Ramos (cell line): ENCODE data around the gene PEX16.

ENCODE experiments used
- in situ Hi-C: fragments of 300-500 bp; cut with MboI; formaldehyde crosslinking; loops from one replicate; pipeline ENCODE4 v1.14.3; 2022; ENCODE audit warnings: low sequenced_read_pairs; ENCODE audit not compliant: unreplicated experiment

The PEX16 gene

DNA sequence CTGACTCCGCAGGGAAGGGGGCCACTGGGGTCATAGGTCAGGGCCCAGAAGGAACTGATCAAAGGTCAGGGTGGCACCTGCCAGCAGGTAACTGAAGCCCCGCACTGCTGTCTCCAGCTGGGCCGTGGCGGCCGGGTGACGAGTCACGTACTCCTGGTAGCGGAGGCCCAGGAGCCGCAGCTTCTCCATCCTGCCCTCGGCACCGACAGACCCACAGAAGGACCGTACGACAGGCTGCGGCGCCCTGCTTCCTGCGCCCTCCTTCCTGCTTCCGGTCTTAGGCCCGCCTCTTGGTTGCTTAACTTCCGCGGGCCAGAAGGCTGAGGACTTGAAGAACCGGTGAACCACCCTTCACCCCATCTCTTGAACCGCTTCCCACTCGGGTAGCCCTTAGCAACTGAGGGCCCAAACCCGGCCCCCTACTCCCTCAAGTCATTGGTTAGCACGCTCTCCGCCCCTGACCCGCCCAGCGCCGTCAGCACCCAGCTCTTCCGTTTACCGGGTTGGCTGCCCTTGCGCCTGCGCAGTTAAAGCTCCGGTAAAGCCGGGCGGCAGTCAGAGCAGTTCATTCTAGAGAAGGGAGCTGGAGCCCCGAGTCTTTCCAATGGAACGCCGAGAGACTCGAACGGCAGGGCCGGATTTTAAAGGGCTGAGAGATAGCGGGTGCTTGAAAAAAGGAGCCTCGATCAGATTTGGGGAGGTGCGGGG, at the start of gene PEX16:
PEX16 (minus strand) TSS at position 255 of the 708 bp plus-strand sequence; CDS start at position 189, 66 bp downstream.
- in situ Hi-C loops: no loop called here

DNA sequence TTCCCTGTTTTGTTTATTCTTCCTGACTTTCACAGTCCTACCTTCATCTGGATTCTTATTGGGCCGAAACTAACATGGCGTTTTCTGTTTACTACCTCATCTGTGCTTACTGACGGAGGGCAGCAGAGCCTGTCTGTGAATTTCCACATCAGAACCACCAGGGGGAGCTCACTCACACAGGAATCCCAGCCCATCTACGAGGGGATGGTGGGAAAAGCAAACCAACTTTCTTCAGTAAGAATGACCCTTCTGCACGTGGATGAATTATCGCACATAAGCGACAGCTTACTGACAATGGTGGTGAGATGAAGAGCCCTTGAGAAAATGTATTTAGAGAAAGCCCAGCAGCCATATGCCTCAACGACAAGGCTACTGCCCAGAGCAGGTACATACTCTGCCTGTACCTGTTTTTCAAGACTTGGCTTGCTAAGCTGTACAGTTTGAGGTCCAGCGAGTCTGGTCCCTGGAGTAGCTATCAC, 47.3 kb upstream of the PEX16 start:
- in situ Hi-C loops: no loop called here

DNA sequence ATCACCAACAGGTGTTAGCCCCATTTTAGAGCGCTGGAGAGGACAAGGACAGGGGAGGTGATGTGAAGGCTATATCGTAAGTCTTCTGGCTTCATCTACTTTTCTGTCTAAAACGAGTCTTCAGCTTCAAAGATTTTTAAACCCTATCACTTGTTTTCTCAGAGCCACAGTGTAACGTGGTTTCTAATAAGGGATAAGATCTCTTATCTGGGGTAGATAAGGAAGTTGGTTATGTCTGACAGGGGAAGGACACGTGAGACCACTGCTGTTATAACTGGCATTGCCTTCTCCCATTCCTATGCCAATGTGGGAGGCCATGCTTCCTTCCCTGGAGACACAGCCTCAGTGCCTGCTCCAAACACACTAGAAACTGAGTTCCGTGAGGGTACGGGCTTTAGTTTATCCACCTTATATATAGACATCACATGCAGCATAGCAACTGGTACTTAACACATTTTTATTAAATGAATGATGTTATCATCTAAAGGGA, 44.1 kb upstream of the PEX16 start:
- in situ Hi-C loops: no loop called here

DNA sequence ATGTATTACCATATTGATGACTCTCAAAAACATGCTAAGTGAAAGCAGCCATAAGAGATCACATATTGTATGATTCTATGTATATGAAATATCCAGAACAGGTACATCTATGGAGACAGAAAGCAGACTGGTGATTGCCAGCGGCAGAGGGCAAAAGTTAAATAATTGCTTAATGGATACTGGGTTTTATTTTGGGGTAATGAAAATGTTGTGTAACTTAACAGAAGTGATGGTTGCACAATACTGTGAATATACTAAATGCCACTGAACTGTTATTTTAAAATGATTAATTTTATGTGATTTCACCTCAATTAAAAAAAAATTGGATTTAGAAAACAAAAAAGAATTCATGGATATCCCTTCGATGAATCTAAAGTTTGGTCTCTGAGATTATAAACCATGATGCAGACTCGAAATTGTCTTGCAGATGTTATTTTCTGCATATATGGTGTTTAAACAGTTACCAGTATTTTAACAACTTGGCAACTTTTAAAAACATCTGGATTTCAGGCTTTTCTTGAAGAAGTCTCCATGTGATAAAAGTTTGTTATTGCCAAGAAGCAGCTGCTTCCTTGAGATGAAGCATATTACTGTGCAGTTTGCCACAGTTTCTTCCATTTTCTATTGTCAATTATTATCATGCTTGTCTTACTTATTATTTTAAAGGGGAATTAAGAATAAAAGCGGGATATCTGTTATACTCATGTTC, 42.9 kb upstream of the PEX16 start:
- in situ Hi-C loops: no loop called here

DNA sequence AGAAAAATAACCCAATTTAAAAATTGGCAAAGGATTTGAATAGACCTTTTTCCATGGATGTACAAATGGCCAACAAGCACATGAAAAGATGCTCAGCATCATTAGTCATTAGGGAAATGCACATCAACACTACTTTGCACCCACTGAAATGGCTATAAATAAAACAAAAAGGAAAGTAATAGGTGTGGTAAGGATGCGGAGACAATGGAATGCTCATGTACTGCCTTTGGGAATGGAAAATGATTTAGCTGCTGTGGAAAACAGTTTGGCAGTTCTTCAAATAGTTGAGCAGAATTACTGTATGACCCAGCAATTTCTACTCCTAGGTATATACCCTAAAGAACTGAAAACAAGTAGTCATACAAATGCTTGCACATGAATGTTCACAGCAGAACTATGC, 42.2 kb upstream of the PEX16 start:
- in situ Hi-C loops: no loop called here

DNA sequence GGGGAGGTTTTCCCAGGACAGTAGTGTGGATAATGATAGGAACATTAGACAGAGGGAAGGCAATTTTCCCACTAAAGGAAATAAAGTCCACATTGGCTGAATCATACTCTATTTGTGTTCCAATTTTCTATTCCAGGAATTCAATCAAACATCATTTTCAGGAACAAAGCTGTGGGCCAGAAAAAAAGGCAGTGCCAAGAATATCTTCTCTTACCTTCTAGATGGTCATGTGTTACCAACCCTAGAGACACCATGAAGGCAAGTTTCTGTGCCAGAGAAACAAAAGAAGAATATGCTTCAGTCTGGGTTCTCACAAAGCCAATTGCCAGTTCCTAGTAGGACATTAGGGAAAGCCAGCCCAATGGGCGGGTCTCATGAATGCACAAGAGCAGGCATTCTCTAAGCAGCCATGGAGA, 32.3 kb upstream of the PEX16 start:
- in situ Hi-C loops: no loop called here

DNA sequence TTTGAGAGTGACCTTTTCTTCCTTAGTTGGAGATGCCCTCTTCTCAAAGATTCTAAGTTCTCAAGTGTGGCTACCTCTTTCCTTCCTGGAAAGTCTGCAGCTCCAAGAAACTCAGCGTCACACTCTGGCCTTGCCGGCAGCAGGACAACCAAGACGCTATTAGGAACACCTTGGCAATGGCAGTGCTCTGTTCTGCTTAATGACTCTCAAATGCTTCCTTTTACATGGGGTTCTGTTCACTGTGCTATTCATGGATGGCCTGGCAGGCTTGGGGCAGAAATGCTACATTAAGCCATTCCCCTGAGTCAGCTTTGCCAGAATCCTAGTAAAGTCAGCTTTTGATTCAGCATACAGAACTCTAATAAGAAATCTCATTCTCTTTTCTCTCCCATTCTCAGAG, 30.7 kb upstream of the PEX16 start:
- in situ Hi-C loops: no loop called here

DNA sequence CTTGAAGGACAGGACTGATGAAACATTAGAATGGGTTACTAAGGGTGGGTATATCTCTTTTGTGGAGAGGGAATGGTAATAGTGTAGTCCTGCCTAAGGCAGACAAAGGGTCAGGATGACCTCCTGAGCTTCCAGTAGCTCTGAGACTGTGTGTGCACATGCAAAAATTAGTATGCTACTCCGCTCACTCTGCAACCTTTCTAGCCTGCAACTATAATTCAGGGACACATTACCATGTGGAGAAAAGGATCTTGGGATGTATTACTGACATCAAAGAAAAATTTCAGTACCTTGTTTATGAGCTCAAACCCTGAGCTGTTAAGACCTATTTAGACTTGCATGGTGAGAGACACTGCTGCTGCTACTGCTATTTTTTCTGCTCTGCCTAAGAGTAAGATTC, 30.2 kb upstream of the PEX16 start:
- in situ Hi-C loops: no loop called here

DNA sequence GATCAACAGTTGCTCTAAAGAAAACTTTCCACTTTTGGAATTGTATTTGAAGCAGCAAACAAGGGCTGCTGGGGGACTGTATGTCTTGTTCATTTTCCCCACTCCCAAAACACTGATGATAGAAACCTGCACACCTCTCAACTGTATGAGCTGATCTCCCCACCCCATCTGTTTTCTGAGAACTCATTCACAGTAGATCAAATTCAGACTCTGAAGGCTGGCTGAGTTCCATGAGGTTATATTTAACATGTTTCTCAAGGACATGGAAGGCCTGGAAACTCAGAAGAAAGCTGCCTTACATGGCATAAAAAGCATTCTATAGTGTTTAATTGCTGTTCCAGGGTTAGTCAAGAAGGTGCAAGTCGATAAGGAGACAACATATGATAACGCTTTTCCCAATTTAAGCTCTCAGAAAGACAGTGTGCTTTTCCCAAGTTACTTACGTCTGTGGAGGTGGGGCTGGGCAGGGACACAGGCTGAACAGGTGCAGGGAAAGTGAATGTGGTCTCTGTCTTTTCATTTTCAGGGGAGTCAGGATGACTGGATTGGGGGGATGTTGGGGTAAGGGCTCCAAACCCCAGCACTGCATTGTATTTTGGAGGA, 27.8 kb upstream of the PEX16 start:
- in situ Hi-C loops: no loop called here

DNA sequence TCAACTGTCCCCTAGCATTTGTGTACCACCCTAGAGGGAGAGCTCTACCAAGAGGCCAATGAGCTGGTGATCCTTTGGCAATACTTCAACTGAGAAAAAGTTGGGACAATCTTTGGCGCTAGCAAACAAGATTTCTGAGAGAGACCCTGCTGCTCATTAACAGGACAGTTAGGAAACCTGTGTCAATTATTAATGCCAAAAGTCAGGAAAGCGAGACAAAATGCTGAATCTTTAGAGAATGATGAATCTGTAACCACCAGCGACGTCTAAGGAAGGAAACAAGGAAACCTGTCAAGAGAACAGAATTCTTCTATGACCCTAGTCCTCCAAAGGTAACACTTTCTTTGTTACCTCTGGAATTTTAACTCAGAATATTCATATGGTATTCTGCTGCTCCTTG, 24.7 kb upstream of the PEX16 start:
- in situ Hi-C loops: no loop called here

DNA sequence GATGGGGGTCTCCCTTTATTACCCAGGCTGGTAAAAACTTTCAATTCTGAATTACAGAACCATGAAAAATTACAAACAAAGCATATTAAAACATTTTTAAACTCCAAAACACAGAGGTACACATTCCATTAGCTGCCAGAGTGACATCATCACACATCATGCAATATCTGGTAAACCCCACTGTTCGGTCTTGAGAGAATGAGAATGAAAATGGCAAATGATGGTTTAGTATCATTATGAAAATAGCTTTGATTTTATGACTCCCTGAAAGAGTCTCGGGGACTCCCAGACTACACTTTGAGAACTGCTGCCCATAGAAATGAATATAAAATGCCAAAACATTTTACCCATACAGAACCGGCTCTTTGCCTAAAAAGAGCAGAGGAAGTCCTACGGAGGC, 23.6 kb upstream of the PEX16 start:
- in situ Hi-C loops: no loop called here

DNA sequence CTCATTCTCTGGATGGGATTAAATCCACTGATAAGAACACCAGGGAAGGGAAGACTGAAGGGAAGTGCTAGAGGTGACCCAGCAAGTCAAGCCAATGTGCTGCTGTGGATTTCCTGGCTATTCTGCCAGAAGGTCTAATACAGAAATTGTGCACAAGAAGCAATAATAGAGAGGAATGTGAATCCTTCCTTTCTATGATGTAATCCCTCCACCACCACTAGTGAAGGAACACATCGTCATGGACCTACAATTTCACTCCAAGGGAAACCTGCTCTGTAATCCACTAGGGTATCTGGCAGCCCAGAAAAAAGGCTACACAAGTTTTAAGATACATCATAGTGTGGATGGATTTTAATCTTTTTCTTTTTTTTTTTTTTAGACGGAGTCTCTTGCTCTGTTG, 22.2 kb upstream of the PEX16 start:
- in situ Hi-C loops: no loop called here

DNA sequence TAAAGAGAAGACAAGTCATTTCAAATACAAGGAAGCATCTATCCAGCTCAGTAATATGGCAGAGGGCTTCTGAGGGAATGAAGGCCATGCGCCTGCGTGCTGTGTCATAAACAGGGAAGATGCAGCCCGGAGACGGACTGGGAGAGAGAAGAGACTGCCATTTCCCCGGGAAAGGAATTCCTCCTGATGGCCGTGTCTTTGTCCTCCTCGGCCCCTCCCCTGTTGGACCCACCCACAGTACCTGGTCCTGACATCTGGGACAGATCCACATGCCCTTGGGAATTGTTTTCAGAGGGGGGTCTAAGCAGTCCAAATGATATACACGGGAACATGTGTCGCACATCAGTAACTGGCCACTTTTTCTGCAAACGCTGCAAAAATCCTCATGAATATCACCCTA, 20.2 kb upstream of the PEX16 start:
- in situ Hi-C loops: no loop called here

DNA sequence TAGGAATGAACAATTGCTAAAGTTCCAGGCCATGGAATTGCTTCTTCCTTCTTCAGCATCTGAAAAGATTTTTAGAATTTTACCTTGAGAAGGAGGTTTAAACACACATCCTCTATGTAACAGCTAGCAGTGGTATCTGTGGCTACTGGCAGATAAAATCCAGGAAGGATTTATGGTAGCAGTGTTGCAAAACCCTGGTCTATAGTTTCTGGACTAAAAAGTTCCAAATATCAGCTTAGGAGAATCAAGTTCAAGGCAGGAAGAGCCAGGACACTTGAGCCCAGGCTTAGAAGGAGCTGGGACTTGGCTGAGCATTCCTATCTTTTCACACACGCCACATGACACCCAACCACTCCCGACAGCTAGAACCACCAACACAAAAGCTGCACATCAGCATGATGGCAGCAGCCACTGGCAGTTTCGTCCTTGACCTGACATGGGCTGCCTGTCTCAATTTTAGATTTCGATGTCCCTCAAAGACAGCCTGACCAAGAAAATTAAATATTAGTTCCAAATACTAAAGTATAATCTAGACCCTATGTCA, 18.9 kb upstream of the PEX16 start:
- in situ Hi-C loops: no loop called here

DNA sequence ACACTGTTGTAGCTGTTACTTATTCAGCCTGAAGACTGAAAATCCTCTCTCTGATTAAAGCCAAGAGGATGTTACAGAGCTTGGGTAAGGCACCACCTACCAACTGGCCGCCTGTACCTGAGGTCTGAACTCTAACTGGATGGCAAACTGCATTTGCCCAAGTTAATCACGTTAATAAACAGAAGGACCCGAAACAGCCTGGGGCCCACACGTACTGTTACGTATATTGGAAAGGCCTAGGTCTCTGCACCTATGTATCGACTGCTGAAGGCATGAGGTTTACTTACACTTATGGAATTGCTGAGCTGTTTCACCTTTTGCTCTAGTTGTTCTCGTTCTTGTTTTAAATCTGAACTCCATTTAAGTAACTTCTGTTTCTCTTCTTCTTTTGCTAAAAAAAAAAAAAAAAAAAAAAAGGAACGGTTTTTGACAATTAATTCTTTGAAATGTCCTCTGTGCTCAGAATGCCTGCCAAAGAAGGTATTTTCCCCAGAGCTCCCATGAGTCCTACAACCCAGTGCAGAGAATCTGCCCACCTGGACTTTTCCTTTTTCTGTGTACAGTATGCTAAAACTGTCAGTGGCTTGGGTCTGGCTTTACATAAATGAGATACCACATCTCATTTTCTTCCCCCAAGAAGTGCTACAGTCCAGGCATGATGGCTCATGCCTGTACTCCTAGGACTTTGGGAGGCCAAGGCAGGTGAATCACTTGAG, 17.8 kb upstream of the PEX16 start:
- in situ Hi-C loops: no loop called here

DNA sequence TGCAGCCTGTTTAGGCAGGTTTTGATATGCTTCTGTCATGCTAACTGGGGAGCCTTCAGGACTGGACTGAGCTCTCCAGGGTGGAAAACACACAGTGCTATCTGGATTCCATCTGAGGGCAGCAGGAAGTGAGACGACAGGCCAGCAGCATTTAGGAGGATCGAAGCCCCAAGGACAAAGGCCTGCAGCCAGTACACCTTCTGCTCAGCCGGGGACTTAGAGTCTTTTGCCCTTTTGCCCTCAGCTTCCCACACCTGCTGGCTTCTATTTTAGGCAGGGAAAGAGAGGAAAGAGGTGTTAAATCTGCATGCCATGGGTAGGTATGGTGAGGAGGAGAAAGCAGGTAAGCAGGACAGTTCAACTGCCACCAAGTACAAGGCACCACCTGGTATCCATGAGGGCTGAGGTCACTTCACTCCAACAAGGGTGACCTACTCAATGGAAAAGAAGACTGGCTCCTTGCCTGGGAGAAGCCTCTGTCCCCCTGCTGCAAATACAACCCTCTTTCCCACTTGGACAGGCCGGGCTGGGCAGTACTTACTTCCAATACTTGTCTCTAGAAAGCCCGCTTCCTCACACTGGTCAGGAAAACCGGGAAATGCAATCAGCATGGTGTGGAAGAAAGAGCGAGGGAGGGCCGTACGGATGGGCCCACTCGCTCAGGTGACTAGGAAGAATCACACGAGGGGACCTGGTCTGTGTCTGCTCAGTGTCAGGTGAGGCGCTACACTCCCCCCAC, 17.1 kb upstream of the PEX16 start:
- in situ Hi-C loops: no loop called here

DNA sequence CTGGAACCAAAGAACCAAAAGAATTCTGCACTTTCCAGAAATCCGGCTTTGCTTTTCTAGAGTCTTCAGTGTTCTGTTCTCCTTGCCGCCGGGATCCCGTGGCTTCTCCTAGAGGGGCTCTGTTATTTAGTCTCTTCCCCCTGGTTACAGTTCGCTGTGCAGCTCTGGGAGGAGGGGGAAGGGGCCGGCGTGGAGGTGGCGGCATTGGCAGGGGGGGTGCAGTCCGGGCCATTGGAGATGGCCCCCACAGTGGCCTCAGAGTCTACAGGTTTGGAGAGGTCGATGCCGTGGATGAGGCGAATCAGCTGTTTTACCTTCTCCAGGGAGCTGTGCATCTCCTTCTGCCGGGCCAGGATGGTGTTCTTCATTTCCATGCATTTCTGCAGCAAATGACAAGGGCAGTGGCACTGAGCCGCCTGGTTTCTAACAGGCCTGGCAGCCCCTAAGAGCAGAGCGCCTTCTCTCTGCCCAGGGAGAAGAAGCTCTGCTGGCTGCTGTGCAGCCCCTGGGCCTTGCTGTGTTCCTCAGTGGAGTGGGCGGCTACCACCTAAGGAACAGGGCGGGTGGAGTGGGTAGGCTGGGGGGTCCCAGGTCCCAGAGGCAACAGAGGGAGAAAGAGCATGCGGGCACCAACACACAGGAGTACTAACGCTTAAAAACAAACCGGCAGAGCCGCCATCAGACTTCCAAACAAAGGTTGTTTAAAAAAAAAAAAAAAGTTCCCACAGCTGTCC, 16.3 kb upstream of the PEX16 start:
- in situ Hi-C loops: no loop called here

DNA sequence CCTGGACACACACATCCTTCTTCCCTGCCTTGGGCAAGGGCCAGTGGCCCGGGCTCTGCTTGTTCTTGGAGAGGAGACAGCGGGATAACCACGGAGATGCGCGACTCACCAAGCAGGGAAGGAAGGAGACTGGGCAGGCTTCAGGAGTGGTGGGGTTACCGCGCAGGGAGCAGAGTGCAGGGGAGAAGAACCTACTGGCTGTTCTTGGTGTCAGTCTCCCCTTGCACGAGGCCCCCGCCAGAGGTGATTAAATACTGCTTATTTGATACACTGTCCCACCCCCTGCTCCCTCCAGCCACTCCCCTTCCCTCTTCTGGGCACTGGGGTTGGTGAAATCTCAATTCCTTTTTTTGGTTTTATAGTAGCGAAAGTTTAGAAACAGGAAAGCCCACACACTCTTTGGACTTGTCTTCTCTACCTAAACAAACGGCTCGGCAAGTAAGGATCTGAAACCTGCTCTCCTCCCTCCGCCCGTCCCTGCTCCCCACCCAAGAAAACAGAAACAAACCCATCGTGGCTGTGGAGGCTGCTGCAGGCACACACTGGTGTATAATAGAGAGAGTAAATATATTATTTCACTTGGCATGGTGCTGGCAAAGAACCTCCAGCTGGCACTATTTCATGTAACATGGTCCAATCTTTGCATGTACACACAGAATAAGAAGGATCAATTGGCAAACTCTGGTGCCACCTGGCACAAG, 15.6 kb upstream of the PEX16 start:
- in situ Hi-C loops: no loop called here
